Raji (cell line): ENCODE data around the gene TNS2.

Experiments
- POLR2A ChIP-seq: IDR thresholded peaks from 2 replicates; pipeline ENCODE4 v1.6.1; 2011; ENCODE audit warnings: low read depth, low read length, control low read depth; ENCODE audit not compliant: insufficient read depth

The TNS2 gene

GRCh38 chr12:53051058-53051880 is 1.4 kb downstream of the TNS2 start:
- TF ChIP-seq POLR2A, result no peak

- no peak for TF ChIP-seq POLR2A
Observed at GRCh38 chr12:53051881-53052412, 2.1 kb downstream of the TNS2 start.

GRCh38 chr12:53052419-53053217 is 2.8 kb downstream of the TNS2 start:
- no peak for TF ChIP-seq POLR2A

GRCh38 chr12:53053218-53054111 is 3.6 kb downstream of the TNS2 start:
- no peak for TF ChIP-seq POLR2A

GRCh38 chr12:53054112-53054878 is 4.4 kb downstream of the TNS2 start:
- TF ChIP-seq POLR2A, result peak; percentile 68

GRCh38 chr12:53055471-53056266 is 5.8 kb downstream of the TNS2 start:
- no peak for TF ChIP-seq POLR2A

GRCh38 chr12:53056296-53056695 is 6.4 kb downstream of the TNS2 start:
- no peak for TF ChIP-seq POLR2A

- no peak for TF ChIP-seq POLR2A
Observed at GRCh38 chr12:53056901-53057300, 7.0 kb downstream of the TNS2 start.

GRCh38 chr12:53057816-53058500 is 8.1 kb downstream of the TNS2 start:
- TF ChIP-seq POLR2A, result no peak

GRCh38 chr12:53058674-53059433 is 9.0 kb downstream of the TNS2 start:
- no peak for TF ChIP-seq POLR2A

- no peak for TF ChIP-seq POLR2A
Observed at GRCh38 chr12:53059434-53060063, 9.7 kb downstream of the TNS2 start.
